HepG2 (cell line): ENCODE data around the gene NYAP2. TPM values are rescaled to one million over a fixed set of nuclear protein-coding genes. Genes with fewer than 3 reads are reported as not detected.

Source experiments
- ATAC-seq: fragments of 200-7000 bp; cut with Tn5 transposase; 3 replicates; pipeline ENCODE4 v1.9.1; 2020; ENCODE audit warnings: mild to moderate bottlenecking, moderate library complexity
- BruUV-seq: library from RNA; stranded (reverse); fragments of 400-500 nt; replicated peaks from 2 replicates; lab custom pipeline; 2021; lab: Mats Ljungman, UMichigan
- CTCF ChIA-PET: fragments of 300-600 bp; formaldehyde crosslinking; extraction: SDS; loops from one replicate; lab custom pipeline; 2021; ENCODE audit warnings: low total read pairs, inconsistent platforms, low intra/inter-chr PET ratio; lab: Yijun Ruan, JAX
- POLR2A ChIA-PET: fragments of 350-600 bp; sonication (Branson Sonifier 250); formaldehyde crosslinking; loops from one replicate; lab custom pipeline; 2020; ENCODE audit warnings: antibody characterized with exemption, inconsistent platforms; lab: Yijun Ruan, JAX
- DNase-seq: peaks from one replicate; pipeline ENCODE4 v3.0.0-alpha.2; 2015; ENCODE audit warnings: low spot score
- FAIRE-seq: peaks from 3 replicates; lab custom pipeline; 2011; peaks lifted over from hg19 to GRCh38; lab: Jason Lieb, UNC
- H2AFZ ChIP-seq: one replicate; pipeline ENCODE4 v1.6.1; 2011; ENCODE audit warnings: low read length, inconsistent platforms
- H3K27ac ChIP-seq: fragments of 300-600 bp; 3 replicates; pipeline ENCODE4 v1.8.0; 2011; ENCODE audit warnings: mixed run types, mild to moderate bottlenecking, mixed read lengths, low read length, inconsistent platforms; ENCODE audit not compliant: insufficient read depth; ENCODE audit errors: extremely low read length
- H3K27me3 ChIP-seq, 2 experiments: fragments of 200-600 bp in 1 of 2; 2 replicates in 1 of 2; 3 replicates in 1 of 2; pipeline versions ENCODE4 v1.6.0 to v1.8.0; 2011; ENCODE audit warnings: low read length in 2 of 2, mild to moderate bottlenecking in 2 of 2, moderate library complexity in 2 of 2, inconsistent platforms in 1 of 2; ENCODE audit not compliant: insufficient read depth in 2 of 2, control insufficient read depth in 1 of 2
- H3K36me3 ChIP-seq, 2 experiments: fragments of 200-600 bp in 1 of 2; replicated peaks in 1 of 2; 2 replicates in 1 of 2; 3 replicates in 1 of 2; pipeline versions ENCODE4 v1.5.1 to v1.8.0; 2011; ENCODE audit warnings: low read length in 2 of 2, inconsistent platforms in 1 of 2; ENCODE audit not compliant: insufficient read depth in 2 of 2, control insufficient read depth in 1 of 2
- H3K4me1 ChIP-seq: 2 replicates; pipeline ENCODE4 v1.5.1; 2012; ENCODE audit warnings: low read length, inconsistent platforms; ENCODE audit not compliant: insufficient read depth
- H3K4me2 ChIP-seq: 2 replicates; pipeline ENCODE4 v1.6.0; 2011; ENCODE audit warnings: low read depth, low read length, inconsistent platforms
- H3K4me3 ChIP-seq, 3 experiments: fragments of 200-600 bp in 1 of 3; sonication (generic), shearing (Covaris generic) in 1 of 3; replicated peaks in 1 of 3; 2 replicates each; pipeline ENCODE4 v1.5.1; 2011 to 2016; ENCODE audit warnings: low read length in 3 of 3, inconsistent platforms in 2 of 3, low read depth in 2 of 3, mild to moderate bottlenecking in 2 of 3, control low read depth in 1 of 3, mixed read lengths in 1 of 3; ENCODE audit not compliant: insufficient read depth in 1 of 3
- H3K79me2 ChIP-seq: one replicate; pipeline ENCODE4 v1.6.1; 2011; ENCODE audit warnings: low read length, inconsistent platforms; ENCODE audit not compliant: insufficient read depth
- H3K9ac ChIP-seq: 2 replicates; pipeline ENCODE4 v1.6.0; 2011; ENCODE audit warnings: mild to moderate bottlenecking, low read depth, low read length, inconsistent platforms; ENCODE audit not compliant: insufficient read depth
- H3K9me3 ChIP-seq: 2 replicates; pipeline ENCODE4 v1.5.1; 2012; ENCODE audit warnings: mild to moderate bottlenecking, low read length
- H4K20me1 ChIP-seq: 2 replicates; pipeline ENCODE4 v1.6.0; 2011; ENCODE audit warnings: inconsistent platforms, mild to moderate bottlenecking, low read length, moderate library complexity; ENCODE audit not compliant: insufficient read depth
- CTCF ChIP-seq: sonication (generic); formaldehyde crosslinking; IDR thresholded peaks from 2 replicates; pipeline ENCODE4 v1.5.0; 2020; ENCODE audit warnings: mild to moderate bottlenecking, missing genetic modification reagents, moderate library complexity
- FOXP1 ChIP-seq, 2 experiments: fragments of 450-650 bp in 1 of 2; IDR thresholded peaks; 2 replicates each; pipeline ENCODE4 v1.6.1; 2017 to 2018; ENCODE audit warnings: antibody characterized with exemption in 1 of 2
- LBX2 ChIP-seq: sonication (generic); formaldehyde crosslinking; IDR thresholded peaks from 2 replicates; pipeline ENCODE4 v1.5.0; 2020; ENCODE audit warnings: missing genetic modification reagents, mild to moderate bottlenecking, borderline replicate concordance
- MAFG ChIP-seq: sonication (generic); formaldehyde crosslinking; IDR thresholded peaks from 2 replicates; pipeline ENCODE4 v1.5.1; 2020; ENCODE audit warnings: mild to moderate bottlenecking, missing genetic modification reagents
- NFAT5 ChIP-seq: sonication (generic); formaldehyde crosslinking; IDR thresholded peaks from 2 replicates; pipeline ENCODE4 v1.4.0; 2020; ENCODE audit warnings: missing genetic modification reagents
- NONO ChIP-seq, 2 experiments: fragments of 450-650 bp in 1 of 2; sonication (generic) in 1 of 2; formaldehyde crosslinking in 1 of 2; IDR thresholded peaks in 1 of 2; conservative IDR thresholded peaks in 1 of 2; 2 replicates each; pipeline versions ENCODE4 v1.6.1 to v1.8.0; 2017 to 2022; ENCODE audit warnings: mild to moderate bottlenecking in 1 of 2, missing genetic modification reagents in 1 of 2, moderate library complexity in 1 of 2
- SIN3B ChIP-seq: fragments of 150-350 bp; IDR thresholded peaks from 2 replicates; pipeline ENCODE4 v1.6.1; 2014; ENCODE audit warnings: low read length
- TCF12 ChIP-seq, 2 experiments: fragments of 450-650 bp in 1 of 2; sonication (generic) in 1 of 2; formaldehyde crosslinking in 1 of 2; IDR thresholded peaks; 2 replicates each; pipeline versions ENCODE4 v1.6.1 to v1.8.0; 2017 to 2022; ENCODE audit warnings: antibody characterized with exemption in 1 of 2, mild to moderate bottlenecking in 1 of 2, missing genetic modification reagents in 1 of 2, moderate library complexity in 1 of 2
- ZBTB39 ChIP-seq: sonication (generic); formaldehyde crosslinking; IDR thresholded peaks from 2 replicates; pipeline ENCODE4 v1.5.0; 2020; ENCODE audit warnings: missing genetic modification reagents
- ZMYM4 ChIP-seq: sonication (generic); formaldehyde crosslinking; IDR thresholded peaks from 2 replicates; pipeline ENCODE4 v1.8.1; 2023; ENCODE audit warnings: mild to moderate bottlenecking, missing genetic modification reagents
- ZNF124 ChIP-seq: sonication (generic); formaldehyde crosslinking; IDR thresholded peaks from 2 replicates; pipeline ENCODE4 v1.4.0; 2020; ENCODE audit warnings: missing genetic modification reagents
- ZNF225 ChIP-seq: sonication (generic); formaldehyde crosslinking; IDR thresholded peaks from 2 replicates; pipeline ENCODE4 v1.4.0; 2020; ENCODE audit warnings: mild to moderate bottlenecking, missing genetic modification reagents
- ZNF784 ChIP-seq: sonication (generic); formaldehyde crosslinking; IDR thresholded peaks from 2 replicates; pipeline ENCODE4 v1.5.1; 2020; ENCODE audit warnings: missing genetic modification reagents, mild to moderate bottlenecking, borderline replicate concordance
- WGBS: methylation state at CpG from one replicate; pipeline ENCODE4 v1.1.6; 2017; ENCODE audit warnings: low lambda C conversion rate; 5-methylcytosine and 5-hydroxymethylcytosine counted together
- in situ Hi-C: cut with HindIII; loops from 2 replicates; pipeline ENCODE4 v1.10.0; 2017; ENCODE audit warnings: low pct_unique_long_range_greater_than_20kb; ENCODE audit not compliant: extremely low pct_ligation_motif_present
- intact Hi-C: fragments of 100-400 bp; cut with micrococcal nuclease; formaldehyde crosslinking; loops from one replicate; pipeline ENCODE4 v1.10.0; 2022; ENCODE audit not compliant: unreplicated experiment
- polyA plus RNA-seq, 8 experiments: library from polyadenylated mRNA; depleted of rRNA in 3 of 8; stranded (reverse) in 7 of 8; unstranded in 1 of 8; fragments of >200 nt; fragmentation: Illumina TruSeq in 4 of 8; extraction: Trizol in 4 of 8; gene quantifications; 2 replicates each; pipeline versions ENCODE4 v1.2.1 to v1.2.3, GENCODE V29; 2011 to 2016; ENCODE audit warnings: low read depth in 4 of 8, missing spikeins in 1 of 8, mixed read lengths in 1 of 8; ENCODE audit not compliant: insufficient read depth in 1 of 8
- total RNA-seq, 5 experiments: library from RNA; depleted of rRNA; stranded (reverse); fragments of >200 nt; fragmentation: Illumina TruSeq; extraction: Trizol; gene quantifications; 2 replicates each; pipeline ENCODE4 v1.2.3, GENCODE V29; 2016; ENCODE audit warnings: low read depth in 1 of 5

NYAP2 gene
- total and polyA plus RNA-seq, 2 of the 13 experiments (the other 11 are each of a cell fraction or from before 2014, with no cell fraction given) = not detected

- H3K27me3 ChIP-seq = no peaks in the 10 kb centered on the region
- POLR2A ChIA-PET = no interaction called here
- ATAC-seq (no peak), FAIRE-seq (no peak), DNase-seq (no peak)
- H3K27ac ChIP-seq = no peak overlapping the region
- CTCF ChIA-PET = no interaction called here
- H3K4me3 ChIP-seq = no peak overlapping the region
- no TSS peak for BruUV-seq
- H3K4me2 ChIP-seq = no peak overlapping the region
- no peaks in the 10 kb centered on the region for H3K9me3 ChIP-seq
- no peak overlapping the region for H3K9ac ChIP-seq
- no peaks in the 10 kb centered on the region for H3K79me2 ChIP-seq
- intact Hi-C loops (no loop called here), in situ Hi-C loops (no loop called here)
- no peaks in the 10 kb centered on the region for H4K20me1 ChIP-seq
- 2% methylated on average over 3 of the region's 3 CpGs for WGBS
- H2AFZ ChIP-seq = no peak overlapping the region
- no peaks in the 10 kb centered on the region for H3K36me3 ChIP-seq
- no peaks in the 10 kb centered on the region for H3K4me1 ChIP-seq
- TF ChIP-seq ZMYM4 (CRISPR knock-in tag) (no peak), FOXP1 (IDR thresholded peaks at IDR 0.05) (no peak), FOXP1 (CRISPR knock-in tag; IDR thresholded peaks at IDR 0.05) (no peak), CTCF (no peak), MAFG (no peak), ZNF784 (CRISPR knock-in tag) (no peak), ZNF225 (no peak), LBX2 (CRISPR knock-in tag) (no peak), TCF12 (IDR thresholded peaks at IDR 0.05) (no peak), TCF12 (CRISPR knock-in tag; IDR thresholded peaks at IDR 0.05) (no peak), NONO (IDR thresholded peaks at IDR 0.05) (no peak), NONO (CRISPR knock-in tag; conservative IDR thresholded peaks at IDR 0.05) (no peak), SIN3B (no peak), ZNF124 (CRISPR knock-in tag) (no peak), ZBTB39 (CRISPR knock-in tag) (no peak), NFAT5 (CRISPR knock-in tag) (no peak)
Observed at GRCh38 chr2:225497166-225497565, 97.7 kb downstream of the NYAP2 start.
